SJCRH30 (cell line): Measurements from ENCODE around the gene NEIL3. TPM values are rescaled to one million over a fixed set of nuclear protein-coding genes. Genes with fewer than 3 reads are reported as not detected.

Source experiments
- DNase-seq, 2 experiments: peaks; one replicate each; pipeline ENCODE4 v3.0.0-alpha.2; 2015 to 2020
- H3K27ac ChIP-seq: fragments of 250-450 bp; sonication (Bioruptor Pico); 2 replicates; pipeline ENCODE4 v1.5.1; 2020; ENCODE audit warnings: mild to moderate bottlenecking, moderate library complexity
- H3K27me3 ChIP-seq: fragments of 250-450 bp; sonication (Bioruptor Pico); 2 replicates; pipeline ENCODE4 v1.5.1; 2020; ENCODE audit warnings: mild to moderate bottlenecking, moderate library complexity
- H3K36me3 ChIP-seq: fragments of 250-450 bp; sonication (Bioruptor Pico); 2 replicates; pipeline ENCODE4 v1.5.1; 2020; ENCODE audit warnings: mild to moderate bottlenecking, moderate library complexity
- H3K4me1 ChIP-seq: fragments of 250-450 bp; sonication (Bioruptor Pico); 2 replicates; pipeline ENCODE4 v1.5.1; 2020; ENCODE audit warnings: mild to moderate bottlenecking, moderate library complexity
- H3K4me3 ChIP-seq: fragments of 250-450 bp; sonication (Bioruptor Pico); 2 replicates; pipeline ENCODE4 v1.5.1; 2020; ENCODE audit warnings: mild to moderate bottlenecking, moderate library complexity
- H3K9me3 ChIP-seq: fragments of 250-450 bp; sonication (Bioruptor Pico); replicated peaks from 2 replicates; pipeline ENCODE4 v1.5.1; 2020; ENCODE audit warnings: mild to moderate bottlenecking, moderate library complexity
- total RNA-seq: library from RNA; depleted of rRNA; stranded (reverse); fragments of >200 nt; shearing (Covaris generic); gene quantifications from 2 replicates; pipeline ENCODE4 v1.2.3, GENCODE V29; 2014; rRNA removed

NEIL3 gene, protein sequence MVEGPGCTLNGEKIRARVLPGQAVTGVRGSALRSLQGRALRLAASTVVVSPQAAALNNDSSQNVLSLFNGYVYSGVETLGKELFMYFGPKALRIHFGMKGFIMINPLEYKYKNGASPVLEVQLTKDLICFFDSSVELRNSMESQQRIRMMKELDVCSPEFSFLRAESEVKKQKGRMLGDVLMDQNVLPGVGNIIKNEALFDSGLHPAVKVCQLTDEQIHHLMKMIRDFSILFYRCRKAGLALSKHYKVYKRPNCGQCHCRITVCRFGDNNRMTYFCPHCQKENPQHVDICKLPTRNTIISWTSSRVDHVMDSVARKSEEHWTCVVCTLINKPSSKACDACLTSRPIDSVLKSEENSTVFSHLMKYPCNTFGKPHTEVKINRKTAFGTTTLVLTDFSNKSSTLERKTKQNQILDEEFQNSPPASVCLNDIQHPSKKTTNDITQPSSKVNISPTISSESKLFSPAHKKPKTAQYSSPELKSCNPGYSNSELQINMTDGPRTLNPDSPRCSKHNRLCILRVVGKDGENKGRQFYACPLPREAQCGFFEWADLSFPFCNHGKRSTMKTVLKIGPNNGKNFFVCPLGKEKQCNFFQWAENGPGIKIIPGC
- total RNA-seq, result 14.0 and 15.7 TPM in 2 replicates

GRCh38 chr4:177309522-177310371 lies at the start of gene NEIL3:
Gene NEIL3 (plus strand): TSS chr4:177309874. CDS start chr4:177309954, 80 bp downstream.
- H3K9me3 ChIP-seq, result no peaks in the 10 kb centered on the region
- H3K36me3 ChIP-seq, result 0 out of 2 replicates have a peak, but pooled peaks cover 3% of the 10 kb centered on the region
- peak within 1 kb of the TSS; percentile 91 for H3K27ac ChIP-seq
- peaks cover 2% of the 10 kb centered on the region; the same call in 1 of the 2 replicates for H3K4me1 ChIP-seq
- no peaks in the 10 kb centered on the region for H3K27me3 ChIP-seq
- peak; percentile 87 to 89 for DNase-seq
- peak within 1 kb of the TSS; percentile 96 for H3K4me3 ChIP-seq

- H3K9me3 ChIP-seq, result no peaks in the 10 kb centered on the region
- no peak overlapping the region for H3K4me3 ChIP-seq
- DNase-seq, result no peak
- H3K27me3 ChIP-seq, result no peaks in the 10 kb centered on the region
- no peaks in the 10 kb centered on the region for H3K36me3 ChIP-seq
- no peak overlapping the region for H3K27ac ChIP-seq
- no peaks in the 10 kb centered on the region for H3K4me1 ChIP-seq
Observed at GRCh38 chr4:177263818-177264217, 45.9 kb upstream of the NEIL3 start.

DNA sequence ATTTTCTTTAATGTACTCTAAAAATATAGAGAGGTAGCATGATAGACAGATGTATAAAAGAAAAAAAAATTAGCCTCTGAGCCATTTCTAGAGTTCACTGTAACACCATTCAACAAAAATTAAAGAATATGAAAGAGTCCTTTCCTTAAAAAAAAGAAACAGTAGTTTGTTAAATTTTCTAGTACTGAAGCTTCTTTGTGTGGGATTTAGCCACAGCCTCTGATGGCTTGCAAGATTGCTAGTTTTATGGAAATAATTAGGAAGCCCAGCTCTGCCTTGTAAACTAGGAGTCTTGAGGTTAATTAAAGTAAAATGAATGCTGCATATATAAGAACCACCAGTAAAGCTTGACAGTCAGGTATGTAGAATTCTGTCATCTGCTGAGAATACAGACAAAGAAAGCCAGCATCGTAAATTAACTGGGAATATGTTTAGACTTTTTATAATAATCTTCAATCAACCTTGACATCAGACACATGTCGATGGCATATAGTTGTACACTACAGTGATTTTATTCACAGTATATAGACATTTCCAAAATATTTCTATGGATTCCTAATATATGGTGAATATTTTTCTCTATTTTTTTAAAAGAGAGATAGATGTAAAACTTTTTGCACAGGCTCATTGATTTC lies 44.8 kb upstream of the NEIL3 start:
- DNase-seq, result no peak
- no peaks in the 10 kb centered on the region for H3K4me1 ChIP-seq
- H3K27me3 ChIP-seq, result no peaks in the 10 kb centered on the region
- no peaks in the 10 kb centered on the region for H3K9me3 ChIP-seq
- H3K4me3 ChIP-seq, result no peak overlapping the region
- no peak overlapping the region for H3K27ac ChIP-seq
- H3K36me3 ChIP-seq, result no peaks in the 10 kb centered on the region

DNA sequence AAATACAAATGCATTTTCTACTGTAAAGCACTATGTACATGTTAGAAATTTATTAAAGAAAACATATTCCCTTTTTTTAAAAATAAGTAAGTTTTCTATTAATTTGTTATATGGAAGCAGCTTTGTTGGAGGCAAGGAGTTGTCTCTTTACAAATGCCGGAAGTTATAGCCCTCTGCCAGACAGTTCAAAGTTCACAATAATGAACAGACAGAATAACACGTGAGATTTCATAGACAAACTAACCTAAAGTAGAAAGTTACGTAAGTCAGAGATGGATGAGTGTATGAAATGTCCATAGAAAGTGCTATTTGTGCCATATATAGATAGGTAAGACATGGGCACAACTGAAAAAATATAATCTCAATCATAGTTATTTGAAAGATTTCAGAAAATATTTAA lies 43.9 kb upstream of the NEIL3 start:
- no peak for DNase-seq
- Histone ChIP-seq H3K9me3 (no peaks in the 10 kb centered on the region), H3K27ac (no peak overlapping the region), H3K4me3 (no peak overlapping the region), H3K27me3 (no peaks in the 10 kb centered on the region), H3K36me3 (no peaks in the 10 kb centered on the region), H3K4me1 (no peaks in the 10 kb centered on the region)

DNA sequence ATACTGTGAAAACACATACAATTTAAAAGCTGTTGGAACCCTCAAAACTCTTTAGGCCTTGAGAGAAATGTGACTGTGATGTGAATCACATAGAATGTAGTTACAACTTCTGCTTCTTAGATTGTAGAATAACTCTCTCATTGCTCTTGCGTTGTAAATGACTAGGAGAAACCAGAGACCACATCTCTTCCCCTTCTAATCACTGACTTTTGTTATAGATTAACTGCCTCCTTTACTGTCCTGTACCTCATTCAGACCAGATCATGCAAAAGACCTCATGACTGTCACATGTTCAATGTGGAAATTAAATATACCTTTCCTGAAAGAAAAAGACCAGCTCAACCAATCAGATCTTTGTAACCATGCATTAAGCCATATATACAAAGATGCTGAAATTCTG lies 43.2 kb upstream of the NEIL3 start:
- no peak overlapping the region for H3K27ac ChIP-seq
- no peaks in the 10 kb centered on the region for H3K9me3 ChIP-seq
- no peaks in the 10 kb centered on the region for H3K36me3 ChIP-seq
- H3K27me3 ChIP-seq, result no peaks in the 10 kb centered on the region
- no peak for DNase-seq
- H3K4me3 ChIP-seq, result no peak overlapping the region
- H3K4me1 ChIP-seq, result no peaks in the 10 kb centered on the region

DNA sequence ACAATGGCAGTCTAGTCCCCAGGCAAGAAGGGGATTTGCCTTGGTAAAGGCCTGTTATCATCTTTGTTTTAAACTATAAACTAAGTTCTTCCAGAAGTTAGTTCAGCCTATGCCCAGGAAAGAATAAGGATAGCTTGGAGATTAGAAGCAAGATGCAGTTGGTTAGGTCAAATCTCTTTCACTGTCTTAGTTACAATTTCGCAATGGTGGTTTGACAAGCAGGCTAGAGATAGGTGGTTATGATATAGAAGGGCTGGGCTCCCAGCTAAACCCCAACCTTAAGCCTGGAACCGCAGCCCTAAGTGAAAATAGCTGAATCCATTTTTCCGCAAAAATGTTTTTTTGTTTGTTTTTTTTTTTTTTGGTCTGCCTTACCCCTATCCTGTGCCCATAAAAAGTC lies 41.8 kb upstream of the NEIL3 start:
- no peaks in the 10 kb centered on the region for H3K4me1 ChIP-seq
- no peaks in the 10 kb centered on the region for H3K9me3 ChIP-seq
- no peaks in the 10 kb centered on the region for H3K36me3 ChIP-seq
- no peak for DNase-seq
- no peak overlapping the region for H3K27ac ChIP-seq
- H3K4me3 ChIP-seq, result no peak overlapping the region
- H3K27me3 ChIP-seq, result no peaks in the 10 kb centered on the region

GRCh38 chr4:177271091-177271490 lies 38.6 kb upstream of the NEIL3 start:
- DNase-seq, result no peak
- Histone ChIP-seq H3K36me3 (no peaks in the 10 kb centered on the region), H3K9me3 (no peaks in the 10 kb centered on the region), H3K27ac (no peak overlapping the region), H3K4me3 (no peak overlapping the region), H3K4me1 (no peaks in the 10 kb centered on the region), H3K27me3 (no peaks in the 10 kb centered on the region)

GRCh38 chr4:177271915-177272766 lies 37.5 kb upstream of the NEIL3 start:
- Histone ChIP-seq H3K4me3 (no peak overlapping the region), H3K27ac (no peak overlapping the region), H3K9me3 (no peaks in the 10 kb centered on the region), H3K4me1 (no peaks in the 10 kb centered on the region), H3K36me3 (no peaks in the 10 kb centered on the region), H3K27me3 (no peaks in the 10 kb centered on the region)
- no peak for DNase-seq

GRCh38 chr4:177275999-177276398 lies 33.7 kb upstream of the NEIL3 start:
- Histone ChIP-seq H3K4me1 (no peaks in the 10 kb centered on the region), H3K9me3 (no peaks in the 10 kb centered on the region), H3K27me3 (no peaks in the 10 kb centered on the region), H3K27ac (no peak overlapping the region), H3K36me3 (no peaks in the 10 kb centered on the region), H3K4me3 (no peak overlapping the region)
- DNase-seq, result no peak

DNA sequence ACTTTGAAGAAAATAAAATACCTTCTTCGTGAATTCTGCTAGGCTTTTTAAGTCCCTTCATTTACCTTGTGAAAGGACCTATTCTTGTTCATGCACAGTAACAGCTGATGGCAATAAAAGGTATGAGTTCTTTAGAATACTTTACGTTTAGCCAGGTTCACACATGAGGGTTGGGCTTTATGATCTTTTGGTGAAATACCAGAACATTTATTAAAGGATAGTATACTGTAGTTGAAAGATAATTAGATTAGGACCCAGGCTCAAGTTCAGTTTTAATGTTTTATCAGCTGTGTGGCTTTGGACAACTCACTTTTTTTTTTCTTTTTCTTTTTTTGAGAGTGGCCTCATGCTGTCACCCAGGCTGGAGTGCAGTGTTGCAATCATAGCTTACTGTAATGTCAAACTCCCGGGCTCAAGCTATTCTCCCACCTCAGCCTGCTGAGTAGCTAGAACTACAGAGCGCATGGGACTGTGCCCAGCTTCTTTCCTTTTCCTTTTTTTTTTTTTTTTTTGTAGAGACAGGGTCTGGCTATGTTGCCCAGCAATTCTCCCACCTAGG lies 28.2 kb upstream of the NEIL3 start:
- DNase-seq, result no peak
- H3K9me3 ChIP-seq, result no peaks in the 10 kb centered on the region

GRCh38 chr4:177282284-177282835 lies 27.3 kb upstream of the NEIL3 start:
- Histone ChIP-seq H3K4me1 (no peaks in the 10 kb centered on the region), H3K9me3 (no peaks in the 10 kb centered on the region), H3K4me3 (no peak overlapping the region), H3K27me3 (no peaks in the 10 kb centered on the region), H3K36me3 (no peaks in the 10 kb centered on the region), H3K27ac (no peak overlapping the region)
- DNase-seq, result no peak

More for the DNA sequence above, 28.2 kb upstream of the NEIL3 start:
- no peaks in the 10 kb centered on the region for H3K4me1 ChIP-seq
- no peak overlapping the region for H3K4me3 ChIP-seq
- no peaks in the 10 kb centered on the region for H3K27me3 ChIP-seq
- no peak overlapping the region for H3K27ac ChIP-seq
- H3K36me3 ChIP-seq, result no peaks in the 10 kb centered on the region

- no peaks in the 10 kb centered on the region for H3K4me1 ChIP-seq
- no peak overlapping the region for H3K27ac ChIP-seq
- no peaks in the 10 kb centered on the region for H3K27me3 ChIP-seq
- H3K4me3 ChIP-seq, result no peak overlapping the region
- no peak for DNase-seq
- no peaks in the 10 kb centered on the region for H3K36me3 ChIP-seq
- H3K9me3 ChIP-seq, result no peaks in the 10 kb centered on the region
Observed at GRCh38 chr4:177283167-177283566, 26.5 kb upstream of the NEIL3 start.

- H3K27ac ChIP-seq, result no peak overlapping the region
- H3K27me3 ChIP-seq, result no peaks in the 10 kb centered on the region
- no peaks in the 10 kb centered on the region for H3K9me3 ChIP-seq
- DNase-seq, result no peak
- no peaks in the 10 kb centered on the region for H3K36me3 ChIP-seq
- no peaks in the 10 kb centered on the region for H3K4me1 ChIP-seq
- H3K4me3 ChIP-seq, result no peak overlapping the region
Observed at GRCh38 chr4:177285953-177286352, 23.7 kb upstream of the NEIL3 start.
